ENCODE results near the gene SSPN.

GRCh38 chr12:26229910-26230309 lies 34.5 kb downstream of the SSPN start:
- TF ChIP-seq TAF1 (IDR thresholded peaks at IDR 0.05; ENCODE audit: borderline replicate concordance, low read depth, low read length) (no peak), POLR2A (IDR thresholded peaks at IDR 0.05; ENCODE audit: low read depth, low read length) (no peak), POLR2AphosphoS5 (IDR thresholded peaks at IDR 0.05; ENCODE audit: low read depth, low read length) (no peak)

All from GM12892 (cell line).